SJCRH30 (cell line): ENCODE results near the gene CCND2. TPM values are rescaled to one million over a fixed set of nuclear protein-coding genes. Genes with fewer than 3 reads are reported as not detected.

Experiments used
- DNase-seq, 2 experiments: peaks; one replicate each; pipeline ENCODE4 v3.0.0-alpha.2; 2015 to 2020
- H3K27ac ChIP-seq: fragments of 250-450 bp; sonication (Bioruptor Pico); 2 replicates; pipeline ENCODE4 v1.5.1; 2020; ENCODE audit warnings: mild to moderate bottlenecking, moderate library complexity
- H3K27me3 ChIP-seq: fragments of 250-450 bp; sonication (Bioruptor Pico); 2 replicates; pipeline ENCODE4 v1.5.1; 2020; ENCODE audit warnings: mild to moderate bottlenecking, moderate library complexity
- H3K36me3 ChIP-seq: fragments of 250-450 bp; sonication (Bioruptor Pico); 2 replicates; pipeline ENCODE4 v1.5.1; 2020; ENCODE audit warnings: mild to moderate bottlenecking, moderate library complexity
- H3K4me1 ChIP-seq: fragments of 250-450 bp; sonication (Bioruptor Pico); 2 replicates; pipeline ENCODE4 v1.5.1; 2020; ENCODE audit warnings: mild to moderate bottlenecking, moderate library complexity
- H3K4me3 ChIP-seq: fragments of 250-450 bp; sonication (Bioruptor Pico); 2 replicates; pipeline ENCODE4 v1.5.1; 2020; ENCODE audit warnings: mild to moderate bottlenecking, moderate library complexity
- H3K9me3 ChIP-seq: fragments of 250-450 bp; sonication (Bioruptor Pico); replicated peaks from 2 replicates; pipeline ENCODE4 v1.5.1; 2020; ENCODE audit warnings: mild to moderate bottlenecking, moderate library complexity
- total RNA-seq: library from RNA; depleted of rRNA; stranded (reverse); fragments of >200 nt; shearing (Covaris generic); gene quantifications from 2 replicates; pipeline ENCODE4 v1.2.3, GENCODE V29; 2014

The CCND2 gene
- total RNA-seq, 1 experiment from 2014 or later, result 987 TPM

GRCh38 chr12:4277205-4277543 lies 3.6 kb downstream of the CCND2 start:
- no peak for DNase-seq
- Histone ChIP-seq H3K9me3 (no peaks in the 10 kb centered on the region), H3K36me3 (peaks cover 81% of the 10 kb centered on the region), H3K27ac (peak overlapping the region; percentile 89), H3K27me3 (no peaks in the 10 kb centered on the region), H3K4me1 (peaks cover 15% of the 10 kb centered on the region), H3K4me3 (peak overlapping the region; percentile 93)

- no peaks in the 10 kb centered on the region for H3K27me3 ChIP-seq
- H3K4me1 ChIP-seq, result peaks cover 15% of the 10 kb centered on the region
- H3K27ac ChIP-seq, result no peak overlapping the region; the same call in 1 of the 2 replicates
Measured at GRCh38 chr12:4277857-4278256, 4.3 kb downstream of the CCND2 start.

GRCh38 chr12:4278329-4279197 lies 5.0 kb downstream of the CCND2 start:
- H3K36me3 ChIP-seq, result peaks cover 95% of the 10 kb centered on the region
- peak in 1 of 2 experiments; percentile 31 for DNase-seq
- H3K4me3 ChIP-seq, result no peak overlapping the region; the same call in 1 of the 2 replicates
- peaks cover 15% of the 10 kb centered on the region for H3K4me1 ChIP-seq
- no peak overlapping the region for H3K27ac ChIP-seq
- H3K9me3 ChIP-seq, result no peaks in the 10 kb centered on the region
- H3K27me3 ChIP-seq, result no peaks in the 10 kb centered on the region

More at GRCh38 chr12:4277857-4278256, 4.3 kb downstream of the CCND2 start:
- no peaks in the 10 kb centered on the region for H3K9me3 ChIP-seq
- peaks cover 88% of the 10 kb centered on the region for H3K36me3 ChIP-seq
- peak overlapping the region; percentile 93; the same call in 1 of the 2 replicates for H3K4me3 ChIP-seq
- DNase-seq, result no peak

GRCh38 chr12:4279198-4279690 lies 5.7 kb downstream of the CCND2 start:
- Histone ChIP-seq H3K27me3 (no peaks in the 10 kb centered on the region), H3K4me1 (peaks cover 15% of the 10 kb centered on the region), H3K36me3 (peaks cover 98% of the 10 kb centered on the region), H3K27ac (no peak overlapping the region), H3K9me3 (no peaks in the 10 kb centered on the region), H3K4me3 (no peak overlapping the region)
- peak in 1 of 2 experiments; percentile 6 for DNase-seq

- Histone ChIP-seq H3K4me3 (no peak overlapping the region), H3K4me1 (peaks cover 17% of the 10 kb centered on the region), H3K36me3 (peaks cover 97% of the 10 kb centered on the region), H3K27ac (no peak overlapping the region), H3K9me3 (no peaks in the 10 kb centered on the region), H3K27me3 (no peaks in the 10 kb centered on the region)
- DNase-seq, result peak in 1 of 2 experiments; percentile 32
Measured at GRCh38 chr12:4280351-4281163, 7.0 kb downstream of the CCND2 start.

- no peaks in the 10 kb centered on the region for H3K27me3 ChIP-seq
- peaks cover 97% of the 10 kb centered on the region for H3K36me3 ChIP-seq
- DNase-seq, result peak in 1 of 2 experiments; percentile 16
- peaks cover 17% of the 10 kb centered on the region for H3K4me1 ChIP-seq
- no peak overlapping the region for H3K4me3 ChIP-seq
- H3K27ac ChIP-seq, result no peak overlapping the region
- H3K9me3 ChIP-seq, result no peaks in the 10 kb centered on the region
Measured at GRCh38 chr12:4281173-4281654, 7.7 kb downstream of the CCND2 start.

GRCh38 chr12:4282103-4282891 lies 8.7 kb downstream of the CCND2 start:
- Histone ChIP-seq H3K27me3 (no peaks in the 10 kb centered on the region), H3K36me3 (peaks cover 97% of the 10 kb centered on the region), H3K9me3 (no peaks in the 10 kb centered on the region), H3K27ac (no peak overlapping the region), H3K4me1 (peaks cover 15% of the 10 kb centered on the region), H3K4me3 (no peak overlapping the region)
- peak in 1 of 2 experiments; percentile 25 for DNase-seq

GRCh38 chr12:4282892-4283511 lies 9.4 kb downstream of the CCND2 start:
- peaks cover 8% of the 10 kb centered on the region for H3K4me1 ChIP-seq

GRCh38 chr12:4283512-4284255 lies 10.1 kb downstream of the CCND2 start:
- no peak for DNase-seq
- Histone ChIP-seq H3K4me1 (peaks cover 7% of the 10 kb centered on the region), H3K36me3 (peaks cover 97% of the 10 kb centered on the region), H3K27ac (no peak overlapping the region), H3K9me3 (no peaks in the 10 kb centered on the region), H3K4me3 (no peak overlapping the region), H3K27me3 (no peaks in the 10 kb centered on the region)

More at GRCh38 chr12:4282892-4283511, 9.4 kb downstream of the CCND2 start:
- H3K27ac ChIP-seq, result no peak overlapping the region
- H3K9me3 ChIP-seq, result no peaks in the 10 kb centered on the region
- H3K36me3 ChIP-seq, result peaks cover 97% of the 10 kb centered on the region
- H3K27me3 ChIP-seq, result no peaks in the 10 kb centered on the region
- no peak for DNase-seq
- H3K4me3 ChIP-seq, result no peak overlapping the region

- Histone ChIP-seq H3K9me3 (no peaks in the 10 kb centered on the region), H3K4me3 (no peak overlapping the region), H3K27ac (no peak overlapping the region), H3K27me3 (no peaks in the 10 kb centered on the region), H3K36me3 (peaks cover 97% of the 10 kb centered on the region), H3K4me1 (peaks cover 7% of the 10 kb centered on the region)
- DNase-seq, result no peak
Measured at GRCh38 chr12:4284306-4284705, 10.7 kb downstream of the CCND2 start.

GRCh38 chr12:4285070-4285469 lies 11.5 kb downstream of the CCND2 start:
- DNase-seq, result no peak
- Histone ChIP-seq H3K4me1 (peaks cover 7% of the 10 kb centered on the region; the same call in 1 of the 2 replicates), H3K36me3 (peaks cover 97% of the 10 kb centered on the region), H3K9me3 (no peaks in the 10 kb centered on the region), H3K4me3 (no peak overlapping the region), H3K27ac (no peak overlapping the region), H3K27me3 (no peaks in the 10 kb centered on the region)

GRCh38 chr12:4286228-4286627 lies 12.7 kb downstream of the CCND2 start:
- Histone ChIP-seq H3K4me3 (no peak overlapping the region), H3K4me1 (peaks cover 4% of the 10 kb centered on the region; the same call in 1 of the 2 replicates), H3K27ac (no peak overlapping the region), H3K36me3 (peaks cover 97% of the 10 kb centered on the region), H3K9me3 (no peaks in the 10 kb centered on the region), H3K27me3 (no peaks in the 10 kb centered on the region)
- DNase-seq, result no peak

- Histone ChIP-seq H3K4me1 (peaks cover 4% of the 10 kb centered on the region; the same call in 1 of the 2 replicates), H3K36me3 (peaks cover 99% of the 10 kb centered on the region), H3K4me3 (no peak overlapping the region), H3K9me3 (no peaks in the 10 kb centered on the region), H3K27ac (no peak overlapping the region), H3K27me3 (no peaks in the 10 kb centered on the region)
- DNase-seq, result peak in 1 of 2 experiments; percentile 28
Measured at GRCh38 chr12:4286771-4287317, 13.3 kb downstream of the CCND2 start.
